HCT116 (cell line): ENCODE data around the gene BPIFB6. TPM values are rescaled to one million over a fixed set of nuclear protein-coding genes. Genes with fewer than 3 reads are reported as not detected.

Experiments
- ATAC-seq: fragments of 200-7000 bp; cut with Tn5 transposase; 2 replicates; pipeline ENCODE4 v1.9.1; 2020; ENCODE audit warnings: mild to moderate bottlenecking, moderate library complexity
- BruUV-seq: library from RNA; stranded (reverse); fragments of 400-500 nt; replicated peaks from 2 replicates; lab custom pipeline; 2021; lab: Mats Ljungman, UMichigan
- CTCF ChIA-PET: fragments of 300-600 bp; sonication (Branson Sonifier 250); formaldehyde crosslinking; loops from one replicate; lab custom pipeline; 2021; ENCODE audit warnings: antibody characterized with exemption; lab: Charles Lee
- POLR2A ChIA-PET: fragments of 300-600, 350-600 bp; sonication (Branson Sonifier 250); formaldehyde crosslinking; loops from one replicate; lab custom pipeline; 2021; ENCODE audit warnings: antibody characterized with exemption; lab: Charles Lee
- RAD21 ChIA-PET, 2 experiments: fragments of 300-600 bp; sonication (Branson Sonifier 250); formaldehyde crosslinking; loops; one replicate each; lab custom pipeline; 2023; ENCODE audit warnings: low total read pairs in 2 of 2; ENCODE audit not compliant: uncharacterized antibody in 2 of 2, unreplicated experiment in 2 of 2, low non-redundant PET in 1 of 2; lab: Charles Lee
- DNase-seq: peaks from one replicate; pipeline ENCODE4 v3.0.0-alpha.2; 2010; ENCODE audit warnings: low read depth, low spot score
- H2AFZ ChIP-seq: fragments of 200-600 bp; shearing (Covaris generic), sonication (generic); 2 replicates; pipeline ENCODE4 v1.6.1; 2017; ENCODE audit warnings: low read depth, mixed run types, mixed read lengths, antibody characterized with exemption, low read length; ENCODE audit not compliant: poor library complexity, severe bottlenecking
- H3K27ac ChIP-seq: 2 replicates; pipeline ENCODE4 v1.5.1; 2012; ENCODE audit warnings: low read depth, low read length
- H3K27me3 ChIP-seq: fragments of 200-600 bp; sonication (generic); 2 replicates; pipeline ENCODE4 v1.6.1; 2016; ENCODE audit warnings: mixed run types, low read length, mixed read lengths; ENCODE audit not compliant: insufficient read depth
- H3K36me3 ChIP-seq, 2 experiments: fragments of 200-500 bp in 1 of 2; fragments of 200-600 bp in 1 of 2; sonication (Bioruptor generic) in 1 of 2; sonication (generic) in 1 of 2; 2 replicates each; pipeline versions ENCODE4 v1.5.1 to v1.6.1; 2014 to 2016; ENCODE audit warnings: low read length in 2 of 2, inconsistent platforms in 1 of 2, mixed read lengths in 1 of 2, mixed run types in 1 of 2; ENCODE audit not compliant: insufficient read depth in 2 of 2, control insufficient read depth in 1 of 2
- H3K4me1 ChIP-seq, 2 experiments: fragments of 200-600 bp in 1 of 2; sonication (generic) in 1 of 2; 2 replicates each; pipeline versions ENCODE4 v1.5.1 to v1.6.1; 2012 to 2017; ENCODE audit warnings: low read length in 2 of 2, inconsistent platforms in 1 of 2, mild to moderate bottlenecking in 1 of 2, mixed read lengths in 1 of 2, mixed run types in 1 of 2, moderate library complexity in 1 of 2; ENCODE audit not compliant: insufficient read depth in 2 of 2, control insufficient read depth in 1 of 2
- H3K4me2 ChIP-seq: fragments of 200-600 bp; sonication (generic); 2 replicates; pipeline ENCODE4 v1.6.1; 2017; ENCODE audit warnings: mixed run types, low read length, mixed read lengths
- H3K4me3 ChIP-seq, 2 experiments: fragments of 200-600 bp in 1 of 2; sonication (generic) in 1 of 2; replicated peaks in 1 of 2; 2 replicates each; pipeline ENCODE4 v1.5.1; 2011 to 2016; ENCODE audit warnings: low read length in 2 of 2, control low read depth in 1 of 2, low read depth in 1 of 2, mild to moderate bottlenecking in 1 of 2, mixed read lengths in 1 of 2, mixed run types in 1 of 2
- H3K79me2 ChIP-seq: fragments of 200-600 bp; sonication (generic); 2 replicates; pipeline ENCODE4 v1.6.1; 2017; ENCODE audit warnings: mild to moderate bottlenecking, mixed run types, low read length, moderate library complexity, mixed read lengths; ENCODE audit not compliant: insufficient read depth
- H3K9ac ChIP-seq: fragments of 200-600 bp; sonication (generic); 2 replicates; pipeline ENCODE4 v1.6.1; 2016; ENCODE audit warnings: low read length, mixed read lengths
- H3K9me2 ChIP-seq: fragments of 200-600 bp; sonication (generic), shearing (Covaris generic); 2 replicates; pipeline ENCODE4 v1.6.1; 2017; ENCODE audit warnings: mixed run types, mild to moderate bottlenecking, moderate library complexity; ENCODE audit not compliant: insufficient read depth
- H3K9me3 ChIP-seq, 2 experiments: fragments of 200-500 bp in 1 of 2; fragments of 200-600 bp in 1 of 2; sonication (Bioruptor generic) in 1 of 2; sonication (generic) in 1 of 2; 2 replicates each; pipeline ENCODE4 v1.6.1; 2014 to 2017; ENCODE audit warnings: low read length in 2 of 2, mixed read lengths in 2 of 2, inconsistent platforms in 1 of 2, low read depth in 1 of 2, mild to moderate bottlenecking in 1 of 2, mixed run types in 1 of 2, moderate library complexity in 1 of 2; ENCODE audit not compliant: control insufficient read depth in 1 of 2, insufficient read depth in 1 of 2
- H4K20me1 ChIP-seq: fragments of 200-600 bp; sonication (generic), shearing (Covaris generic); 2 replicates; pipeline ENCODE4 v1.6.1; 2017; ENCODE audit warnings: mixed run types, mild to moderate bottlenecking, moderate library complexity; ENCODE audit not compliant: insufficient read depth
- EZH2phosphoT487 ChIP-seq: fragments of 200-600 bp; IDR thresholded peaks from 2 replicates; pipeline ENCODE4 v1.6.1; 2018; ENCODE audit warnings: antibody characterized with exemption, borderline replicate concordance
- FOSL1 ChIP-seq: IDR thresholded peaks from 2 replicates; pipeline ENCODE4 v1.6.1; 2012; ENCODE audit warnings: low read depth
- JUND ChIP-seq: IDR thresholded peaks from 2 replicates; pipeline ENCODE4 v1.6.1; 2012
- POLR2A ChIP-seq: IDR thresholded peaks from 2 replicates; pipeline ENCODE4 v1.7.0; 2011; ENCODE audit warnings: borderline replicate concordance; ENCODE audit not compliant: insufficient read depth, insufficient read length; ENCODE audit errors: extremely low read depth
- REST ChIP-seq: IDR thresholded peaks from 2 replicates; pipeline ENCODE4 v1.6.1; 2012; ENCODE audit warnings: low read depth
- SP1 ChIP-seq: IDR thresholded peaks from 2 replicates; pipeline ENCODE4 v1.6.1; 2012; ENCODE audit warnings: low read depth
- YY1 ChIP-seq: IDR thresholded peaks from 2 replicates; pipeline ENCODE4 v1.6.1; 2011; ENCODE audit warnings: low read length, low read depth, moderate library complexity, mild to moderate bottlenecking; ENCODE audit not compliant: insufficient replicate concordance; ENCODE audit errors: extremely low read depth
- ZFX ChIP-seq: fragments of 450-650 bp; IDR thresholded peaks from 2 replicates; pipeline ENCODE4 v1.6.1; 2017
- intact Hi-C: fragments of 100-400 bp; cut with micrococcal nuclease; formaldehyde crosslinking; loops from 2 replicates; pipeline ENCODE4 v1.10.0; 2022
- total RNA-seq: library from RNA; stranded (reverse); gene quantifications from one replicate; pipeline ENCODE4 v1.2.1, GENCODE V29; 2021; ENCODE audit not compliant: unreplicated experiment
- TF ChIP-seq, protein P1 (sequence below), 3 experiments: fragments of 200-600 bp in 1 of 3; sonication (generic) in 1 of 3; IDR thresholded peaks in 2 of 3; conservative IDR thresholded peaks in 1 of 3; 2 replicates each; pipeline ENCODE4 v1.5.1; 2012 to 2017; ENCODE audit warnings: low read depth in 2 of 3, low read length in 2 of 3, antibody characterized with exemption in 1 of 3, borderline replicate concordance in 1 of 3, control low read depth in 1 of 3, mild to moderate bottlenecking in 1 of 3, mixed read lengths in 1 of 3, mixed run types in 1 of 3, moderate library complexity in 1 of 3; ENCODE audit not compliant: insufficient read depth in 1 of 3
- TF ChIP-seq, protein P2 (sequence below): IDR thresholded peaks from 2 replicates; pipeline ENCODE4 v1.6.1; 2012

BPIFB6 gene
- total RNA-seq, 1 experiment from 2014 or later: not detected

GRCh38 chr20:33053291-33054106, 22.1 kb downstream of the BPIFB6 start, which contains the start of gene BPIFB3:
Gene BPIFB3, plus strand, starts transcription at chr20:33053903. Its CDS starts 1,533 bp downstream, at chr20:33055436.
- ChIA-PET CTCF (no interaction called here), RAD21 (no interaction called here), POLR2A (no interaction called here)
- Histone ChIP-seq H3K4me3 (no peak within 1 kb of the TSS), H3K9me2 (no peaks in the 10 kb centered on the region), H3K9ac (no peak within 1 kb of the TSS), H3K9me3 (no peaks in the 10 kb centered on the region), H3K79me2 (no peaks in the 10 kb centered on the region), H3K27ac (no peak within 1 kb of the TSS), H4K20me1 (no peaks in the 10 kb centered on the region), H3K36me3 (no peaks in the 10 kb centered on the region), H3K4me1 (no peaks in the 10 kb centered on the region), H3K4me2 (no peak within 1 kb of the TSS), H3K27me3 (no peaks in the 10 kb centered on the region), H2AFZ (no peak within 1 kb of the TSS)
- DNase-seq (no peak), ATAC-seq (no peak)
- no TSS peak for BruUV-seq
- intact Hi-C loops: no loop called here
- TF ChIP-seq EZH2phosphoT487 (no peak), YY1 (no peak), REST (no peak), JUND (no peak), FOSL1 (no peak), SP1 (no peak), POLR2A (no peak), ZFX (no peak)
- TF ChIP-seq, protein P1, sequence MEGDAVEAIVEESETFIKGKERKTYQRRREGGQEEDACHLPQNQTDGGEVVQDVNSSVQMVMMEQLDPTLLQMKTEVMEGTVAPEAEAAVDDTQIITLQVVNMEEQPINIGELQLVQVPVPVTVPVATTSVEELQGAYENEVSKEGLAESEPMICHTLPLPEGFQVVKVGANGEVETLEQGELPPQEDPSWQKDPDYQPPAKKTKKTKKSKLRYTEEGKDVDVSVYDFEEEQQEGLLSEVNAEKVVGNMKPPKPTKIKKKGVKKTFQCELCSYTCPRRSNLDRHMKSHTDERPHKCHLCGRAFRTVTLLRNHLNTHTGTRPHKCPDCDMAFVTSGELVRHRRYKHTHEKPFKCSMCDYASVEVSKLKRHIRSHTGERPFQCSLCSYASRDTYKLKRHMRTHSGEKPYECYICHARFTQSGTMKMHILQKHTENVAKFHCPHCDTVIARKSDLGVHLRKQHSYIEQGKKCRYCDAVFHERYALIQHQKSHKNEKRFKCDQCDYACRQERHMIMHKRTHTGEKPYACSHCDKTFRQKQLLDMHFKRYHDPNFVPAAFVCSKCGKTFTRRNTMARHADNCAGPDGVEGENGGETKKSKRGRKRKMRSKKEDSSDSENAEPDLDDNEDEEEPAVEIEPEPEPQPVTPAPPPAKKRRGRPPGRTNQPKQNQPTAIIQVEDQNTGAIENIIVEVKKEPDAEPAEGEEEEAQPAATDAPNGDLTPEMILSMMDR (IDR thresholded peaks at IDR 0.05 in 2 of 3, conservative IDR thresholded peaks at IDR 0.05 in 1 of 3; ENCODE audit: borderline replicate concordance in 1 of 3, insufficient read depth in 1 of 3, low read depth in 2 of 3, low read length in 2 of 3): no peak
- TF ChIP-seq, protein P2, sequence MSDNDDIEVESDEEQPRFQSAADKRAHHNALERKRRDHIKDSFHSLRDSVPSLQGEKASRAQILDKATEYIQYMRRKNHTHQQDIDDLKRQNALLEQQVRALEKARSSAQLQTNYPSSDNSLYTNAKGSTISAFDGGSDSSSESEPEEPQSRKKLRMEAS: no peak
